Activated naive CD4-positive, alpha-beta T cell treated with anti-CD3 and anti-CD28 coated beads, Interleukin-2, amount 50 U/mL, for 72 hours (primary cell): ENCODE data around the gene USP46. TPM values are rescaled to one million over a fixed set of nuclear protein-coding genes. Genes with fewer than 3 reads are reported as not detected.

Experiments used
- ATAC-seq, 2 donors: fragments of 150-1000 bp; cut with Tn5 transposase; 2 replicates each; pipeline ENCODE4 v1.10.0; 2021; ENCODE audit warnings: mild to moderate bottlenecking in 2 of 2, moderate library complexity in 2 of 2
- DNase-seq, 2 donors: peaks; one replicate each; pipeline ENCODE4 v3.0.0; 2021 to 2022; ENCODE audit warnings: low spot score in 2 of 2
- H3K27ac Mint-ChIP-seq, 2 donors: one replicate each; pipeline ENCODE4 v1.8.0; 2022; ENCODE audit warnings: mild to moderate bottlenecking in 2 of 2, mixed read lengths in 2 of 2
- H3K36me3 Mint-ChIP-seq, 2 donors: one replicate each; pipeline ENCODE4 v1.8.0; 2022; ENCODE audit warnings: mixed read lengths in 2 of 2
- H3K9me3 Mint-ChIP-seq, 2 donors: one replicate each; pipeline ENCODE4 v1.8.0; 2022; ENCODE audit warnings: mixed read lengths in 2 of 2
- total RNA-seq, 2 donors: library from RNA; stranded (reverse); gene quantifications; one replicate each; pipeline ENCODE4 v1.2.3, GENCODE V29; 2022

USP46 gene
- total RNA-seq, 2 donors from 2014 or later: 1.0 to 4.4 TPM

DNA sequence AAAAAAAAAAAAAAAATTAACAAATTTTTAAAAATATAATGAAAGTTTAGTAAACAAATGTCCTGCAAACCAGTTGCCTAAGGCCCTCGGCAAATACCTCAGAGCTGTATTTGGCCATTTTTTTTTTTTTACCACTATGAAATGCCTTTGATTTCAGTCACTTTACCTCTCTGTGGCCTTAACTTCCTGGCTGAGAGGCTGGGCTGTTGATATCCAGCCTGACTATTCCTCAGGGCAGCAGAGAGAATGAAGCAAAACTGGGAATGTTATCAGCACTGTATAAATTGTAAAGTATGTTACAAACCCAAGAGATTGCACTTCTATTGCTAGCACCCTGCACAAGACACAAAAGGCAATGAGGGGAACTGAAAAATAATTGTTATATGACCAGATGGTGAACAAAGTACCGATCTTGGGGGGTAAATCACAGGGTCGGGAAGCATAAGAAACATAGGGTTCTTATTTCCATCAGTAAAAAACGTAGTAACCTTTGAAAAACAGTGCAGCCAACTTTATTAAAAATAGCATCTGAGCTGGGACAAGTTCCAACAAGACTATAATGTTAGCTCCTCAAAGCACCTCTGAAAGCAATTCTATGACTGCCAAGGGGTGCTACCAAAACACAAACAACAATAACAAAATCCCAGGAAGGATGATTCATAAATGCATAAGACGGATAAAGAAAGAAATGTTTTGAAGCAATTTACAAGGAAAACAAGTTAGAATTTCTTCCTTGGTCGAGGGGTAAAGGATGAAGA lies 18.1 kb downstream of the USP46 start:
- DNase-seq (no peak), ATAC-seq (no peak)
- no peaks in the 10 kb centered on the region for H3K9me3 Mint-ChIP-seq
- no peaks in the 10 kb centered on the region for H3K36me3 Mint-ChIP-seq
- no peak overlapping the region for H3K27ac Mint-ChIP-seq

DNA sequence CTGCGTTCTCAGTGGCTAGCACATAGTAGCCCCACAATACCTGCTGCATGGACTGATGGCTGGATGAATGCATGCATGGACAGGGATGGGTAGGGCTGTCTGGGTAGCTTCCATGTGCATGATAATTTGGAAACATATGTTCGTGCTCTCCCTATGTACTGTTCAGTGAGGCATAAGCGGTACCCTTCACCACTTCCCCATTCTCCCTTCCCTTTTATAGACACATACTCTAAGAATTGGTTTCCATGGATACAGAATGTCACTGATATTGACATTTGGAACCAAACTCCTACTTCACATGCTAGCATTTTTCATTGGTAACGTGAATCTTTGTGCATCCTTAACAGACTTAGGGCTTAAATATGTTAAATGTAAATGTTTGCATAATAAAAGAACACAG lies 20.4 kb downstream of the USP46 start:
- DNase-seq (no peak), ATAC-seq (no peak)
- Mint-ChIP-seq H3K27ac (no peak overlapping the region), H3K9me3 (peaks cover 0 to 8% of the 10 kb centered on the region in 2 donors), H3K36me3 (no peaks in the 10 kb centered on the region)

DNA sequence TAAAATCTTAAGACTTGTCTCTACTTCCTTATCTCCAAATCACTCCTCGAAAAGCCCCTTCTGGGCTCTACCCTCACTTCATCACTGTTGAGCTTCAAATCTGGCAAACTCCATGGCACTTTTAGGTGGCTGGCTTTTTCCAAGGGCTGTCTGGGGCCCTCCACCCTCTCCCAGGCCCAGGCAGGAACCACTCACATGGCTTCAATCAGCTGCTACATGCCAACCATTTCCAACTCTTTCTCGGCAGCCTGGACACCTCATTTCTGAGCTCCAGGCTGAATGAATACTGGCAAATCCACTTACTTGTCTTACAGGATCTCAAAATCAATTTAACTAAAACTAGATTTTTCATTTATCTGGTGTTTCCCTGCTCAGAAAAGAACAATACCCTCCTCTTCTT lies 22.0 kb downstream of the USP46 start:
- Mint-ChIP-seq H3K27ac (no peak overlapping the region), H3K36me3 (no peaks in the 10 kb centered on the region), H3K9me3 (peaks cover 0 to 8% of the 10 kb centered on the region in 2 donors)
- DNase-seq (no peak), ATAC-seq (no peak)

DNA sequence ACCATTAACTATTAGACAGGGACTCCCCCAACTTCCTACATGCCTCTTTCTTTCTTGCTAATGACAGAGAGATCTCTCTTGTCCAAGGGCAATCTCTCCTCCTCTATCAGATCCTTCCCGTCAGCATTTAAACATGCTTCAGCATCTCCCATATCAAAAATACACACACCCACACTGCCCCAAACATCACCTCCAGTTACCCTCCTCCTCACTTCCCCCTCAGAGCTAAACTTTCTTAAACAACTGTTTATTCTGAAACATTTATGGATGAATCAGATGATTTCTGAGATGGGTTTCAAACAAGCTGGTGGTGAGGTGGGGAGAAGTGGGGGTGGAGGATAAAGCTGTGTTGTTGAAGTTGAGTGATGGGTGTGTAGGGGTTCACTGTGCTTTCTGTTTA lies 23.5 kb downstream of the USP46 start:
- no peak for ATAC-seq
- DNase-seq: no peak
- Mint-ChIP-seq H3K27ac (no peak overlapping the region), H3K36me3 (no peaks in the 10 kb centered on the region), H3K9me3 (peaks cover 0 to 8% of the 10 kb centered on the region in 2 donors)

DNA sequence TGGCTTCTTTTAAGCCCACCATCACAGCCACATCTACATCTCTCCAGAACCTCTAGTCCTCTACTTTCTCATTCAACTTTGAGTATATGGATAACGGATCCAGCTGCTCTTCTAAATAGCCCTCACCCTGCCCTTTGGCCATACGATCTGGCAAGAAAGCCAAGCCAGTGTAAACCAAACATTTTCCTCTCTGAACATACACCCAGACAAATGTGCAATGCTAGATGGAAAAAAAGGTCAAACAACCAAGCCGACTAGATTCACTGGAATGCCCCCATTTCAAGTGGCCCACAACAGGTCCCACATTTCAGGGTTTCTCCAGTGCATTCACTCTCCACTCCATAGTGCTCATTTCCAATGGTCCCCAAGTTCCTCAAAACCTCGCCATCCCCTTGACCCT lies 24.0 kb downstream of the USP46 start:
- DNase-seq (no peak), ATAC-seq (no peak)
- no peak overlapping the region for H3K27ac Mint-ChIP-seq
- no peaks in the 10 kb centered on the region for H3K36me3 Mint-ChIP-seq
- peaks cover 0 to 8% of the 10 kb centered on the region in 2 donors for H3K9me3 Mint-ChIP-seq

DNA sequence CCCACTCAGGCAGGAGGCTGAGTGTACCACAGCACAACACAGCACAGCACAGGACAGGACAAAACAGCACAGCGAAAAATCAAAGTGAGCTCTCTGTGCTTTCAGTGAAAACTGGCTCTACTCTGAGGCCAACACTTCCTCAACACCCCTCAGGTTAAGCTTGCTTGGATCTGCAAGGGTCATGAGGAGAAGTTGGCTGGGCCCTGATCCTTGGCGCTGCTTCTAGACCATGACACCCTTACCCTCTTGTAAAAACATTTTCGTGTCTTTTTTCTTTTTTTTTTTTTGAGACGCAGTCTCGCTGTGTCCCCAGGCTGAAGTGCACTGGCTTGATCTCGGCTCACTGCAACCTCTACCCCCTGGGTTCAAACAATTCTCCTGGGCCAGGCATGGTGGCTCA lies 25.3 kb downstream of the USP46 start:
- no peak for DNase-seq
- Mint-ChIP-seq H3K36me3 (no peaks in the 10 kb centered on the region), H3K9me3 (peaks cover 0 to 8% of the 10 kb centered on the region in 2 donors), H3K27ac (no peak overlapping the region)
- ATAC-seq: no peak

DNA sequence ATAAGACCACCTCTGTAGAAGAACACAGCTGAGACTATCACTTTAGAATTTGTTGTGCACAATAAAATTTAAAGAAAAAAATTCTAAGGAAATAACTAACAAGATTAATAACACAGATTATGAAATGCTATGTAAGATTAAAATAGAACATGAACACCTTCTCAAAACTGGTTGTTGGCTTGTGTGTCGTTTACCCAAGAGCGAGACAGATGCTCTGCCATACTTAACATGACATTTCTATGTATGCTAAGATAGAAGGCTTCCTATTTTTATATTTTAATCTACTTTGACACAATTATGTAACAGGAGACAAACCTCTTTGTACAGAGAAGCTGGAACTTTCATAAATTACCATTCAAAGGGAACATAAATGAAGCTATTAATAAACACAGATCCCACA lies 30.1 kb downstream of the USP46 start:
- DNase-seq (no peak), ATAC-seq (no peak)
- no peaks in the 10 kb centered on the region for H3K9me3 Mint-ChIP-seq
- no peak overlapping the region for H3K27ac Mint-ChIP-seq
- peaks cover 0 to 5% of the 10 kb centered on the region in 2 donors for H3K36me3 Mint-ChIP-seq

DNA sequence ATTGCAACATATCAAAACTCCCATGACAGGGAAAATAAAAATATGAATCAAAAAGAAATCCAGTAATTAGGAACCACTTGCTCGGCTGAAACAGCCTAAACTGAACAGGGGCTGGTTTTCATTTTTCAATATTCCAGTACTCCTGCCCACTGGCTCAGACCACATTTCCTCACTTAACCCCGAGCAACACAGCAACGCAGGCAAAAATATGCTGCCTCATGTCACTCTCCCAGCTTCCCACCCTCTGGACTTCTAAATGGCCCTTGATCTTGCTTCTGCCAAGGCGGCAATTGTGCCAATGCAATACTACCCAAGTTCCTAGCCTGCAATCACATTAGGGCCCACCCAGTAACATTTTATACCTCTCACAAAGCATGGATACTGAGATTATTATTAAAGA lies 30.6 kb downstream of the USP46 start:
- no peak overlapping the region for H3K27ac Mint-ChIP-seq
- H3K36me3 Mint-ChIP-seq: peaks cover 0 to 5% of the 10 kb centered on the region in 2 donors
- no peak for ATAC-seq
- DNase-seq: no peak
- H3K9me3 Mint-ChIP-seq: no peaks in the 10 kb centered on the region

DNA sequence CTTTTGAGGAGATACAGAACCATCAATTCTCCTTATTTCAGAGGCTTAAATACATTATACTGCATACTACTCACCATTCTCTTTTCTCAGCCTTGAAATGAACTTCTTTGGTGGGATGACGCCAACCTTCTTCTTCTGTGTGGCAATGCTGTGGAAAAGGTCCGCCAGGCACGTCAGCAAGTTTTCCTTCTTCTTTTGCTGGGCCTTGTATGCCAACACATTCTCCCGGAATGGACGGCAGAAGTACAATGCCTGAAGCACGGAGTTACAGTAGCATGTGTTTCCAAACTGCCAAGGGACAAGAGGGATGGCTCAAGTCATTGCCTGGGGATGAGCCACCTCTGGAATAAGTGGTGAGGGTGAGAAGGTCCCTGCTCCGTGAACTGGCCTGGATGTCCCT lies 31.2 kb downstream of the USP46 start:
- no peak for DNase-seq
- H3K9me3 Mint-ChIP-seq: no peaks in the 10 kb centered on the region
- peaks cover 0 to 5% of the 10 kb centered on the region in 2 donors for H3K36me3 Mint-ChIP-seq
- H3K27ac Mint-ChIP-seq: no peak overlapping the region
- ATAC-seq: no peak

DNA sequence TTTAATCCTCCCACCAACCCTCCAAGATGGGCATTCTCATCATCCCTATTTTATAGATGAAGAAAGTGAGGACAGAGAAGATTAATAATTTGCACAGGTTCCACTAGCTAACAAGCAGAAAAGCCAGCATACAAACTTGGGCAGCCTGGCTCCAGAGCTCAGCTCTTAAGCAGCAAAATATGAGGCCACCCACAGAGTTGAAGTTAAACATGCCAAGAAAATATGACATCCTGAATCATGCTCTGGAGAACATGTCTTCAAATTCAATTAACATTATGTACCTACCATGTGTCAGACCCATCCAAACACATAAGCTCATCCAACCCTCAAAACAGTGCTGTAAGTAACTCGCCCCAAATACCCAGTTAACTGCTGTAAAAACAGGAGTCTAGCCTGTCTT lies 33.9 kb downstream of the USP46 start:
- Mint-ChIP-seq H3K9me3 (no peaks in the 10 kb centered on the region), H3K27ac (no peak overlapping the region), H3K36me3 (peaks cover 0 to 5% of the 10 kb centered on the region in 2 donors)
- no peak for ATAC-seq
- no peak for DNase-seq

DNA sequence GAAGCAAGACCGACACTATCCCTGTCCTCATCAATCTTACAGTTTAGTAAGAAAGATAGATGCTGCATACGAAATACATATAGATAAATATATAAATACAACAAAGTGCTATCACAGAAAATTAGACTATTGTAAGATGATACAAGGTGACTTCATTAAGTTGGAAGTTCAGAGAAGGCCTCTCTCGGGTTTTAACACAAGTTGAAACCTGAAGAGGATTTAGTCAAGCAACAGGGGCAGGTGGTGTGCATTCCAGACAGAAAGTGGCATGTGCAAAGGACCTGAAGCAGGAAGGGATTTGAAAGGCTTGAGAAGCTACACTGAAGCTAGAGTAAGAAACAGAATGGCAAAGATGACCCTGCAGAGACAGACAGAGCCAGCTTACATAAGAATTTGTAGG lies 36.5 kb downstream of the USP46 start:
- DNase-seq (no peak), ATAC-seq (no peak)
- no peak overlapping the region for H3K27ac Mint-ChIP-seq
- H3K36me3 Mint-ChIP-seq: no peaks in the 10 kb centered on the region
- no peaks in the 10 kb centered on the region for H3K9me3 Mint-ChIP-seq

DNA sequence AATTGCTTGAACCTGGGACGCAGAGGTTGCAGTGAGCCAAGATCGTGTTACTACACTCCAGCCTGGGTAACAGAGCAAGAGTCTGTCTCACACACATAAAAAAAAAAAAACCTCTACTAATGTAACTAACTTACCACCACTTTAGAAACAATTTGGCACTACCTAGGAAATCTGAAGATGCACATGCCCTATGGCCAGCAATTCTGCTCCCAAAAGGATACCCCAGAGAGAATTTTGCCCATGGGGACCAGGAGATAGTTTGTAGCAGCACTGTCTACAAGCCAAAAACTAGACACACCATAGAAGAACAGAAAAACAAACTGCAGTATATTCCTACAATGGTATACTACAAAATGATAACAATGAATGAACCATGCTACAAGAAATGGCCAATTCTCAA lies 37.5 kb downstream of the USP46 start:
- no peak for DNase-seq
- no peak for ATAC-seq
- Mint-ChIP-seq H3K36me3 (no peaks in the 10 kb centered on the region), H3K9me3 (no peaks in the 10 kb centered on the region), H3K27ac (no peak overlapping the region)

DNA sequence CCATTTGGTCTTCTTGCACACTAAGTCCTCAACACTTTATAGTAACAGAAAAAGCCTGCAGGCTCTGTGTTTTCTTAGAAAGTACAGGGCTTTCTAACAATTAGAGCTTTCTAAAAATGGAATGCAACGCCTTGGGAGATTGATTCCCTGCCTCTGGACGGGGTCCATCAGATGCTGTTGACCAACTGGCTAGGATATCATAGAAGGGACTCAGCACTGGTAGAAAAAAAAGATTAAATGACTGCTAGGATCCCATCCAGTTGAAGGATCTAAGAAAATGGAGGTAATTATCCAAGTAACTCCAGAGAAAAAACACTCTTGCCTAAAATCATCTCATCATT lies 39.5 kb downstream of the USP46 start:
- no peak for ATAC-seq
- no peak overlapping the region for H3K27ac Mint-ChIP-seq
- no peaks in the 10 kb centered on the region for H3K36me3 Mint-ChIP-seq
- no peak for DNase-seq
- no peaks in the 10 kb centered on the region for H3K9me3 Mint-ChIP-seq

DNA sequence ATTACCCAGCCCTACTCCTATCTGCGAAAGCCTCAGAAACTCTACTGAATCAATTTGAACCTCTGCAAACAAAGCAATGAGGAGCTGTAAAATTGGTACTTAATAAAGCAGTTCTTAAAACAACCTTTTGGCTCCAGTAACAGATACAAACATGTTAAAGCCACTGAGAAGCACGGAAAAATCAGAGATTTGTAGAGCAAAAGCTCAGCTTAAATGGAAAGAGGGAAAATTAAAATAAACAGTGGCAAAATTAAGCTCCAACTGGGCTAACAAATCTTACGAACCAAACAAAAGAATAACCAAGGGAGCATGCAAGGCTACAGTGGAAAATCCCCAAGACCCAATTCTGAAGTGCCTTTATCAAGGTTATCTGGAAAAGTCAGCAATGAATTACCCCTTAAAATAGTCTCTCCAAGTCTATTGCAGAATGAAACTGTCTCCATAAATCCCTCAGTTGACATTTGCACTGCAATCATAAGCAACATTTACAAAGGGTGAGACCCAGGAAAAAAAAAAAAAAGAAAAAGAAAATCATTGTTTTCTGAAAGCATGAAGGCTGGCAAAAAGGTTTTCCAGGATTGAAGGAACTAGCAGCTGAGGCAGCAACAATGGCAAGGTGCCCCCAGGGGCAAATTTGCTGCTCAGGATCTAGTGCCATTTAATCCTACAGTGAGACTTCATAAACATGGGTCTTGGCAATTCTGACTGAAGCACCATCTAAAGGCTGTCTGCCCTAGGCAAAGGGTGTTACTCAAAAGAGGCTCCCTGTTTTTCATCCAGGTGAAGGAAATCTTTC lies 40.1 kb downstream of the USP46 start:
- DNase-seq: no peak
- ATAC-seq: no peak
- no peaks in the 10 kb centered on the region for H3K36me3 Mint-ChIP-seq

DNA sequence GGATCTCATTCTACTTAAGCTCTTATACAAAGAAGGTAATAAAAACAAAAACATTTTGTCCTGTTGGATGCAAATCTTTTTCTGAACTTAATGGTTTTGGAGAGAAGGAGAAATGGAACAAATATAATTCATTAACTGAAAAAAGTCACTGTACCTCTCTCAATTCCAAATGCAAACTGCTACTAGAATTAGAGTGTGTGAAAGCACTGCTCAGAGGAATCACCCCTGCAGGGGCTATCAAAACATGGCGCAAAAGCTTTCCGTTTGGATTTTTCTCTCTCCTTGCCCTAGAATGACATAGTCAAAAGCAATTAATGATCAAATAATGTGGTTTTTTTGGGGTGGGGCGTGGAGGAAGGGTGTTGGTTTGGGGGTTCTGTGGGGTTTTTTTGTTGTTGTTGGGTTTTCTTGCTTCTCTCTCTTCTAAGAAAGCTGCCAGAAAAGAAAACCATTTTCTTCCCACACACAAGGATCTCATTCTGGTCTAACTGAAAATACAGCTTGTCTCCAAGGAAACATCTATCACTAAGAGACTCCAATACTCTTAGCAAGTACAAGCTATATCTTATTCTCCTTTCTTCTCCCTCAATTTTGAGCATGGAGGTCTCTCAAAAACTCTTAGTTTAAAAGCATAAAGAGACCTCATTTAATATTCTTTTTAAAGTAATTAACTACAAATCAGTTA lies 41.6 kb downstream of the USP46 start:
- ATAC-seq: no peak
- H3K27ac Mint-ChIP-seq: no peak overlapping the region
- DNase-seq: no peak
- no peaks in the 10 kb centered on the region for H3K36me3 Mint-ChIP-seq
- H3K9me3 Mint-ChIP-seq: no peaks in the 10 kb centered on the region

More for the DNA sequence above, 40.1 kb downstream of the USP46 start:
- Mint-ChIP-seq H3K9me3 (no peaks in the 10 kb centered on the region), H3K27ac (no peak overlapping the region)

DNA sequence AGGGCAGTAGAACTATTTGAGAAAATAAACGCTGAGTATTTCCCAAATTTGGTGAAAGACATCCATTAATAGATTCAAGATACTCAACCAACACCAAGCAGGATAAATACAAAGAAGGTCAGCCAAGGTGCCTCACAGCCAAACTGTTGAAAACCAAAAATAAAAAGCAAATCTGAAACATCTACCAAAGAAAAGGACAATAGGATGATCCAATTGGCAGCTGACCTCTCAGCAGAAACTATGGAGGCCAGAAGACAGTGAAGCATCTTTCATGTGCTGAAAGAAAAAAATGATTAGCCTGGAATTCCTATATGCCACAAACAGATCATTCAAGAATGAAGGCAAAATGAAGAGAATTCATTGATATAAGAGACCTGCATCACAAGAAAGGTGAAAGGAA lies 44.9 kb downstream of the USP46 start:
- Mint-ChIP-seq H3K36me3 (peaks cover 6 to 11% of the 10 kb centered on the region in 2 donors), H3K9me3 (peaks cover 0 to 3% of the 10 kb centered on the region in 2 donors), H3K27ac (no peak overlapping the region)
- DNase-seq: no peak
- ATAC-seq: no peak

DNA sequence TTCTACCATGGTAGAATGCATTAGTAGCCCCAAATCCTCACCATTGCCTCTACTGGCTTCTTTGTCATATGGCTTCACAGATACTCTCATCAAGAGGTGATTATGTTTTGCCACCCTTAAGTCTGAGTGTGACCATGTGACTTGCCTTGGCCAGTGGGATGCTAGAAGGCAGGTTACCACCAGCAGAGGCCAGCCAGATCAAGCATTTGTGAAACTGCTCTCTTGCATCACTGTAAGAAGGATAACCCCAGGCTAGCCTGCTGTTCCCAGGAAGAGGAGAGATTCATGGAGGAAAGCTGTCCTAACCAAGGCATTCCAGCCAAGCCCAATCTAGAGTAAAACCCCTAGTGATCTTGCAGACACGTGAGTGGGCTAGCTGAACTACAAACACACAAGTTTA lies 46.8 kb downstream of the USP46 start:
- ATAC-seq (no peak), DNase-seq (no peak)
- peak overlapping the region in 1 of 2 donors; percentile 16 for H3K27ac Mint-ChIP-seq
- H3K36me3 Mint-ChIP-seq: peaks cover 11 to 21% of the 10 kb centered on the region in 2 donors
- peaks cover 0 to 3% of the 10 kb centered on the region in 2 donors for H3K9me3 Mint-ChIP-seq
